Bronchial epithelial cell (primary cell): Measurements from ENCODE around the gene NUDT11. TPM values are rescaled to one million over a fixed set of nuclear protein-coding genes. Genes with fewer than 3 reads are reported as not detected.
"Not testable (repeated sequence)": the region's sequence is repeated elsewhere in the genome, so short reads cannot be mapped to it uniquely, and the experiment has no call there.

Experiments
- DNase-seq: peaks from one replicate; pipeline ENCODE4 v3.0.0-alpha.2; 2010; ENCODE audit warnings: low read depth
- FAIRE-seq: peaks from 2 replicates; lab custom pipeline; 2011; peaks lifted over from hg19 to GRCh38; lab: Jason Lieb, UNC
- H3K27me3 ChIP-seq: 2 replicates; pipeline ENCODE4 v1.5.1; 2011; ENCODE audit warnings: low read length; ENCODE audit not compliant: control insufficient read depth, insufficient read depth
- H3K36me3 ChIP-seq: 2 replicates; pipeline ENCODE4 v1.5.1; 2011; ENCODE audit warnings: low read length; ENCODE audit not compliant: control insufficient read depth, insufficient read depth
- H3K4me3 ChIP-seq: 2 replicates; pipeline ENCODE4 v1.5.1; 2011; ENCODE audit warnings: mild to moderate bottlenecking, low read depth, low read length, control low read depth
- total RNA-seq: library from RNA; depleted of rRNA; stranded (reverse); fragments of >200 nt; gene quantifications from 2 replicates; pipeline ENCODE4 v1.2.1, GENCODE V29; 2014
- TF ChIP-seq, protein P1 (sequence below): IDR thresholded peaks from 2 replicates; pipeline ENCODE4 v1.5.1; 2011; ENCODE audit warnings: mild to moderate bottlenecking, moderate library complexity, low read length, control low read depth, inconsistent platforms; ENCODE audit not compliant: insufficient read depth, severe bottlenecking

NUDT11 gene
- 6.1 and 7.4 TPM in 2 replicates for total RNA-seq

DNA sequence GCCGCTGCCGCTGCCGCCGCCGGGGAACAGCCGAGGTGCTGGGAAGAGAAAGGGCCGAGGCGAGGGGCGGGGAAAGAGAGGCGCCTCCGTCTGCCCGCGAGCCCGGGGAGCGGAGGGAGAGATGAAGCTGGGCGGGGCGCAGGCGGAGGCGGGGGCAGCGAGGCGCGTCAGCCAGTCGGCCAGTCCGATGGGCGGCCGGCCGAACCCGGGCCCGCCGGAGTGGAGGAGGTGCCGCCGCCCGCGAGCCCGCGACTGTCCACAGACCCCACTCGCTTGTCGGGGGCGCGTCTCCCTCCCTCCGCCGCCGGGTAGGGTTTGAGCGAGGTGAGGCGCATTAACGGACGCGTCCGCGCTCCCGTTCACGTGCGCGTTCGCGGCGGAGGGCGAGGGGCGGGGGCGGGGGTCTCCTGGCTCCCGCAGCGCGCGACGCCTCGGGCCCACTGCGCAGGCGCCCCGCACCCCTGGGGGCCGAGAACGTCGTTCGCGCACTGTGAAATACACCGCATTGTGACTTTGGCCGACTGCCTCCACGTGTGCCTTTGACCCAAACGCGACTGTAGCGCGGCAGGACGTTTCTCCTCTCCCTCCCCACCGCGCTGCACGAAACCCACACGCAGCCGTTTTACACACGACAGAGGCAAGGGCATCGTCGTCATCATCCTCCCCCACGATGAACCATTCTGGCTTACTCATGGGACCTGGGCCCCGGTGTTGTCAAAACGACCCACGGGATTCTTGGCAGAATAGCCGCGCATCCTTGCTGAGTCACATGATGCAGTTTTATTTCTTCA is at the start of gene NUDT11:
NUDT11 (minus strand) TSS at position 92 of the 791 bp plus-strand sequence. CDS start 148 bp downstream, outside the sequence.
- Histone ChIP-seq H3K36me3 (no peaks in the 10 kb centered on the region), H3K27me3 (no peaks in the 10 kb centered on the region), H3K4me3 (peak within 1 kb of the TSS; percentile 50)
- peak; percentile 68 for DNase-seq
- no peak for FAIRE-seq
- TF ChIP-seq, protein P1, sequence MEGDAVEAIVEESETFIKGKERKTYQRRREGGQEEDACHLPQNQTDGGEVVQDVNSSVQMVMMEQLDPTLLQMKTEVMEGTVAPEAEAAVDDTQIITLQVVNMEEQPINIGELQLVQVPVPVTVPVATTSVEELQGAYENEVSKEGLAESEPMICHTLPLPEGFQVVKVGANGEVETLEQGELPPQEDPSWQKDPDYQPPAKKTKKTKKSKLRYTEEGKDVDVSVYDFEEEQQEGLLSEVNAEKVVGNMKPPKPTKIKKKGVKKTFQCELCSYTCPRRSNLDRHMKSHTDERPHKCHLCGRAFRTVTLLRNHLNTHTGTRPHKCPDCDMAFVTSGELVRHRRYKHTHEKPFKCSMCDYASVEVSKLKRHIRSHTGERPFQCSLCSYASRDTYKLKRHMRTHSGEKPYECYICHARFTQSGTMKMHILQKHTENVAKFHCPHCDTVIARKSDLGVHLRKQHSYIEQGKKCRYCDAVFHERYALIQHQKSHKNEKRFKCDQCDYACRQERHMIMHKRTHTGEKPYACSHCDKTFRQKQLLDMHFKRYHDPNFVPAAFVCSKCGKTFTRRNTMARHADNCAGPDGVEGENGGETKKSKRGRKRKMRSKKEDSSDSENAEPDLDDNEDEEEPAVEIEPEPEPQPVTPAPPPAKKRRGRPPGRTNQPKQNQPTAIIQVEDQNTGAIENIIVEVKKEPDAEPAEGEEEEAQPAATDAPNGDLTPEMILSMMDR: no peak

DNA sequence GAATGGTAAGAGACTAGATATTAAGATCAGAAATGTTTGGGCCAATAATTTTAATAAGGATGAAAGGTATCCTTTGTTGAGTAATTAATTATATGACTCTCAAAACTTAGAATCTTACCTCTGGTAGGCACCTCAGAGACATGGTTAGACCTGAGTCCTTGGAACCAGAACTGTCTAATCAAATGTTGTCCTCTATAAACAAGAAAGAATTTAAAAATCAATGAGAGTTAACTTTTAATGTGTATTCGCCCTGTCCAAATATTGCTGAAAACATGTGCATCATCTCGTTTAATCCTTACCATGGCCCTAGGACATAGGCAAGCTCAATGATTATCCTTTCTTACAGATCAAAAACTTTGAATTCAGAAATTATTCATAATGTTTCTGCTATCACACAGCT is 24.0 kb upstream of the NUDT11 start:
- no peaks in the 10 kb centered on the region for H3K36me3 ChIP-seq
- FAIRE-seq: no peak
- no peaks in the 10 kb centered on the region for H3K27me3 ChIP-seq
- no peak for DNase-seq
- TF ChIP-seq, protein P1: no peak
- H3K4me3 ChIP-seq: no peak overlapping the region

DNA sequence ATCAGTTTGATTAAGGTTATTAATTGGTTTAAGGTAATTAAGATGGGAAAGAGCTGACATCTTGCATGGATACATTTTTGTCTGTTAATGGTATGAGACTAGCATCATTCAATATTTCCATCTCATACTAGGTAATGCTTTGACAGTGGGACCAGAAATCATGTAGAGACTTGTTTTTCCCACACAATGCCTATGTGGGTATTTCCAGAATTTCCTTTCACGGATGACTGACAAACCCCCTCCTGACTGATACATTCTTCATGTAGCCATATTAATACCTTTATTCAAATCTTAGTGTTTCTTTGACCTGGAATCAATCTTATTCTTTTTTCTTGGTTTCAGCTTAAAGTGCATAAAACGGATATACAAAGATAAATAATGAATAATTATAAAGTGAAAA is 22.7 kb upstream of the NUDT11 start:
- H3K4me3 ChIP-seq, FAIRE-seq, H3K36me3 ChIP-seq, H3K27me3 ChIP-seq: not testable (repeated sequence)
- peak; percentile 62 for DNase-seq

DNA sequence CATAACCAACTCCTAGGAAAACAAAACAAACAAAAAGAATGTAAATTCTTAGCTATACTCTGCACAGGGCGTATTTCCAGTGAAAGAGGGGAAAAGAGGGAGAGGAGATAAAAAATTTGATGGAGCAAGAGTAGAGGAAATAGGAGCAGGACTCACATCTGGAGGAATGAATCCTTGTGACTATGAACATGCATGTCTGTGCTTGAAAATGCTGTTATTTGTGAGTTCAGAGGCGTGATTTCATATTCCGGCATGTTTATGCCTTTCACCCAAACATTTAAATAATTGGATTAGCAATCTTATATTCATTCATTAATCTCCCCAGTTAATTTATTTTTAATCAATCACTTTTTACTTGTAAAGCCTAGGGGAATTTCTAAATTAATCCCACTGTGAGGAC is 11.2 kb upstream of the NUDT11 start:
- DNase-seq (peak; percentile 56), FAIRE-seq (no peak)
- Histone ChIP-seq H3K36me3 (no peaks in the 10 kb centered on the region), H3K4me3 (no peak overlapping the region), H3K27me3 (no peaks in the 10 kb centered on the region)
- TF ChIP-seq, protein P1: no peak

DNA sequence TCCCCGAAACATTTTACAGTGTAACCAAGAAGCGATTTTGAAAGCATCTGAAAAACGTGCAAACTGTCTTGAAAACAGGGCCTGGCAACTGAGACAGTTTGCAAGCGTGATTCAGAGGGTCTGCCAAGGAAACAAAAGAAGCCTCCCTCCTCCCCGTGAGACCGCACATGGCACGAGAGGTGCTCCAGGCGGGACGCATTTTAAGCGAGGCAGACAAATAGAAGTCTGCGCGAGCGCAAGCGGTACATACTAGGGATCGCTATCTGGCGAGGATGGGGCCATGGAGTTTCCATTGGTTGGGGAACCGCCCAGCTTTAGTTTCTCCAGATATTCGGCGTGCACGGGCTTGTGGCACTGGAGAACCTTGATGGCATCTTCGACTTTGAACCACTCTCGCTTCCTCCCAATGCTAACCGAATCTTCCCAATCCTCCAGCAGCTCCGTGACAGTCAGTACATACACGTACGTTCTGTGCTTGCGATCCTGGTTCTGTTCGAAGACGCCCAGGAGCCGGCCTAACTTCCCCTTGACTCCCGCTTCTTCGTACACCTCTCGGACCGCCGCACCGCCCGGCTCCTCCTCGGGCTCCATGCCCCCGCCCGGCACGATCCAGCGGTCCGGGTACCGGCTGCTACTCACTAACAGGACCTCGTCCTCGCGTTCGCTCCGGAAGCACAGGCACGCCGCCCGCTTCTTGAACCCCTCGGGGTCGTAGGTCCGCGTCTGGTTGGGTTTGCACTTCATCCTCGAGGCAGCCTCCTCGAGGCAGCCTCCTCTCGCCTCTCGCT is 497 bp downstream of the NUDT11 start:
- not testable (repeated sequence) for H3K27me3 ChIP-seq, DNase-seq, H3K36me3 ChIP-seq
- peak; percentile 96 for FAIRE-seq
- peak overlapping the region; percentile 50 for H3K4me3 ChIP-seq

DNA sequence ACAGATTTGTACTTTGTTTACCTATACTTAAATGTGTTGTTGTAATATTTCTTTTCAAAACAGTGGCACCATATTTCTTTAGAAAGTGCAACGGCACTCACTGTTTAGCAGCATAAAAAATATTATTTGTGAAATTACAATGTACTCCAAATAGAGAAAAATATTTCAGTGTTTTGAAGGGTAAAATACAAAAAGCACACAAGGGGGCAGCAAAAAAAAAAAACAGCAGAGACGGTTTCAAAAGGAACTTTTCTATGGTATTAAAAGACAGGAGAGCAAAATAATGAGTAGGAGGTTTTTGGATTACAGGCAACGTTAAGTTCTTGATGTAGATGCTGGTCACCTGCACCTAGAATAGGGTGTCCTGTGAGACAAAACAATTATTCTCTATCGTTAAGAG is 2.0 kb downstream of the NUDT11 start:
- FAIRE-seq: no peak
- no peaks in the 10 kb centered on the region for H3K36me3 ChIP-seq
- TF ChIP-seq, protein P1: no peak
- no peaks in the 10 kb centered on the region for H3K27me3 ChIP-seq
- DNase-seq: no peak
- H3K4me3 ChIP-seq: no peak overlapping the region
